HepG2 (cell line): ENCODE measurements around the gene MRPL14. TPM values are rescaled to one million over a fixed set of nuclear protein-coding genes. Genes with fewer than 3 reads are reported as not detected.

Source experiments
- ELF4 ChIP-seq: sonication (generic); formaldehyde crosslinking; IDR thresholded peaks from 2 replicates; pipeline ENCODE4 v1.5.0; 2020; ENCODE audit warnings: missing genetic modification reagents, mild to moderate bottlenecking, moderate library complexity, borderline replicate concordance
- GTF3A ChIP-seq: sonication (generic); formaldehyde crosslinking; conservative IDR thresholded peaks from 2 replicates; pipeline ENCODE4 v1.4.0; 2020; ENCODE audit warnings: mild to moderate bottlenecking, missing genetic modification reagents
- KAT8 ChIP-seq: IDR thresholded peaks from 2 replicates; pipeline ENCODE4 v1.6.1; 2016; ENCODE audit warnings: missing genetic modification reagents, missing compliant biosample characterization
- SPEN ChIP-seq: sonication (generic); formaldehyde crosslinking; IDR thresholded peaks from 2 replicates; pipeline ENCODE4 v1.5.1; 2020; ENCODE audit warnings: low read depth, mild to moderate bottlenecking, missing genetic modification reagents
- STAG1 ChIP-seq: sonication (generic); formaldehyde crosslinking; IDR thresholded peaks from 2 replicates; pipeline ENCODE4 v1.4.0; 2020; ENCODE audit warnings: missing genetic modification reagents
- TBX3 ChIP-seq: fragments of 450-650 bp; IDR thresholded peaks from 2 replicates; pipeline ENCODE4 v1.6.1; 2017; ENCODE audit warnings: antibody characterized with exemption, mild to moderate bottlenecking, inconsistent platforms, borderline replicate concordance
- TCF7L2 ChIP-seq: IDR thresholded peaks from 2 replicates; pipeline ENCODE4 v1.6.1; 2011; ENCODE audit warnings: mild to moderate bottlenecking, low read depth, low read length, moderate library complexity
- ZFP36L2 ChIP-seq: sonication (generic); formaldehyde crosslinking; IDR thresholded peaks from 2 replicates; pipeline ENCODE4 v1.4.0; 2020; ENCODE audit warnings: missing genetic modification reagents
- ZNF678 ChIP-seq: sonication (generic); formaldehyde crosslinking; IDR thresholded peaks from 2 replicates; pipeline ENCODE4 v1.4.0; 2020; ENCODE audit warnings: mild to moderate bottlenecking, missing genetic modification reagents
- ZSCAN30 ChIP-seq: sonication (generic); formaldehyde crosslinking; IDR thresholded peaks from 2 replicates; pipeline ENCODE4 v1.5.0; 2020; ENCODE audit warnings: mild to moderate bottlenecking, missing genetic modification reagents
- polyA plus RNA-seq, 8 experiments: library from polyadenylated mRNA; depleted of rRNA in 3 of 8; stranded (reverse) in 7 of 8; unstranded in 1 of 8; fragments of >200 nt; fragmentation: Illumina TruSeq in 4 of 8; extraction: Trizol in 4 of 8; gene quantifications; 2 replicates each; pipeline versions ENCODE4 v1.2.1 to v1.2.3, GENCODE V29; 2011 to 2016; ENCODE audit warnings: low read depth in 4 of 8, missing spikeins in 1 of 8, mixed read lengths in 1 of 8; ENCODE audit not compliant: insufficient read depth in 1 of 8
- total RNA-seq, 5 experiments: library from RNA; depleted of rRNA; stranded (reverse); fragments of >200 nt; fragmentation: Illumina TruSeq; extraction: Trizol; gene quantifications; 2 replicates each; pipeline ENCODE4 v1.2.3, GENCODE V29; 2016; ENCODE audit warnings: low read depth in 1 of 5
- TF ChIP-seq, protein P1 (sequence below): sonication (generic); formaldehyde crosslinking; IDR thresholded peaks from 2 replicates; pipeline ENCODE4 v1.4.0; 2020; ENCODE audit warnings: mild to moderate bottlenecking, missing genetic modification reagents, borderline replicate concordance
- TF ChIP-seq, protein P2 (sequence below): sonication (generic); formaldehyde crosslinking; IDR thresholded peaks from 2 replicates; pipeline ENCODE4 v1.5.1; 2020; ENCODE audit warnings: mild to moderate bottlenecking, missing genetic modification reagents, borderline replicate concordance
- TF ChIP-seq, protein P3 (sequence below): sonication (generic); formaldehyde crosslinking; IDR thresholded peaks from 2 replicates; pipeline ENCODE4 v1.8.0; 2022; ENCODE audit warnings: missing genetic modification reagents, mild to moderate bottlenecking, borderline replicate concordance
- TF ChIP-seq, protein P4 (sequence below): fragments of 450-650 bp; IDR thresholded peaks from 2 replicates; pipeline ENCODE4 v1.6.1; 2017; ENCODE audit warnings: mild to moderate bottlenecking
- TF ChIP-seq, protein P5 (sequence below): sonication (generic); formaldehyde crosslinking; IDR thresholded peaks from 2 replicates; pipeline ENCODE4 v1.4.0; 2020; ENCODE audit warnings: missing genetic modification reagents

Gene MRPL14
- total and polyA plus RNA-seq, 2 of the 13 experiments (the other 11 are each of a cell fraction or from before 2014, with no cell fraction given): 157 to 178 TPM

DNA sequence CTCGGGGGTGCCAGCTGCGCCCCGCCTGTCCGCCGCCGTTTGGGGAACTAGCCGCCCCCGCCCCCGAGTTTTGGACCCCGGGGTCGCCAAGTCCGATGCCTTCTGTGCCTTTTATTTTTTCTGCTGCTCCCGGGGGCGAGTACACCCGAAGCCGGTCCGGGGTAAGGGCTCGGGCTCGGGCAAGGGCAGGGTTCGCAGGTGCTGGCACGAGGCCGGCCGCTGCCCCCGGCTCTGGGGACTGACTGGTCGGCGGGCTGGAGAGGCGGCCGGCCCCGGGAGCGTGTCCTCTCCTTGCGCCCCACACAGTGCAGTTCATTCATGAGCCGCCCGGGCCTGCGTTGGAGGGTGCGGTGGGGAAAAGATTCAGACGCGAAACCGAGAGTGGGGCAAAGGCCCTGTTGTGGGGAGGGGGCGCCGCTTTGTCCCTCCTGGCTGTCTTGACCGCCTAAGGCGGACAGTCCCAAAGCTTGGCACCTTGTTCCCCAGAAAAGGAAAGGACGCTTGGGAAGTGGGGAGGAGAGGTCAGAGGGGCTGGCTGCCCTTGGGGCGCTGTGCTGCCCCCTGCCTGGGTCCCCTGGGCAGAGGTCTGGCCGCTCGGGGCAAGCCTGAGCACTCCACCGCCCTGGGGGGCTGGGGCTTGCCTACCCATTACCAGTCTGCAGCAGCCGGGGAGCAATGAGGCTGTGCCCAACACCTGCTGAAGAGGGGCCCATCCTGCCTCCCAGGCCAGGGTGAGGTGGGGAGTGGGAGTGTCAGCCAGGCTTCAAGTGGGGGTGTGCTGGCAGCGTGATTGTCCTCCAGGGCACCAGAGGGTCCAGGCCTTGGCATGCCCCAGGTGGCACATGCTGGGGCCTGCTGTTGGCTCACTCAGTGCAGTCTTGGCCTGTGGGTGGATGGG, 1.0 kb upstream of the MRPL14 start (continued):
- TF ChIP-seq, protein P1, sequence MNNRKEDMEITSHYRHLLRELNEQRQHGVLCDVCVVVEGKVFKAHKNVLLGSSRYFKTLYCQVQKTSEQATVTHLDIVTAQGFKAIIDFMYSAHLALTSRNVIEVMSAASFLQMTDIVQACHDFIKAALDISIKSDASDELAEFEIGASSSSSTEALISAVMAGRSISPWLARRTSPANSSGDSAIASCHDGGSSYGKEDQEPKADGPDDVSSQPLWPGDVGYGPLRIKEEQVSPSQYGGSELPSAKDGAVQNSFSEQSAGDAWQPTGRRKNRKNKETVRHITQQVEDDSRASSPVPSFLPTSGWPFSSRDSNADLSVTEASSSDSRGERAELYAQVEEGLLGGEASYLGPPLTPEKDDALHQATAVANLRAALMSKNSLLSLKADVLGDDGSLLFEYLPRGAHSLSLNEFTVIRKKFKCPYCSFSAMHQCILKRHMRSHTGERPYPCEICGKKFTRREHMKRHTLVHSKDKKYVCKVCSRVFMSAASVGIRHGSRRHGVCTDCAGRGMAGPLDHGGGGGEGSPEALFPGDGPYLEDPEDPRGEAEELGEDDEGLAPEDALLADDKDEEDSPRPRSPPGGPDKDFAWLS (CRISPR knock-in tag): no peak
- TF ChIP-seq ZFP36L2 (CRISPR knock-in tag) (no peak), GTF3A (CRISPR knock-in tag) (no peak), SPEN (CRISPR knock-in tag) (no peak; the same call in 1 of the 2 replicates), KAT8 (CRISPR knock-in tag) (0 out of 2 replicates have a peak, but pooled peaks have one; percentile 25), ELF4 (CRISPR knock-in tag) (no peak), STAG1 (no peak), ZSCAN30 (CRISPR knock-in tag) (peak; percentile 87), TCF7L2 (no peak), TBX3 (no peak), ZNF678 (no peak)
- TF ChIP-seq, protein P2, sequence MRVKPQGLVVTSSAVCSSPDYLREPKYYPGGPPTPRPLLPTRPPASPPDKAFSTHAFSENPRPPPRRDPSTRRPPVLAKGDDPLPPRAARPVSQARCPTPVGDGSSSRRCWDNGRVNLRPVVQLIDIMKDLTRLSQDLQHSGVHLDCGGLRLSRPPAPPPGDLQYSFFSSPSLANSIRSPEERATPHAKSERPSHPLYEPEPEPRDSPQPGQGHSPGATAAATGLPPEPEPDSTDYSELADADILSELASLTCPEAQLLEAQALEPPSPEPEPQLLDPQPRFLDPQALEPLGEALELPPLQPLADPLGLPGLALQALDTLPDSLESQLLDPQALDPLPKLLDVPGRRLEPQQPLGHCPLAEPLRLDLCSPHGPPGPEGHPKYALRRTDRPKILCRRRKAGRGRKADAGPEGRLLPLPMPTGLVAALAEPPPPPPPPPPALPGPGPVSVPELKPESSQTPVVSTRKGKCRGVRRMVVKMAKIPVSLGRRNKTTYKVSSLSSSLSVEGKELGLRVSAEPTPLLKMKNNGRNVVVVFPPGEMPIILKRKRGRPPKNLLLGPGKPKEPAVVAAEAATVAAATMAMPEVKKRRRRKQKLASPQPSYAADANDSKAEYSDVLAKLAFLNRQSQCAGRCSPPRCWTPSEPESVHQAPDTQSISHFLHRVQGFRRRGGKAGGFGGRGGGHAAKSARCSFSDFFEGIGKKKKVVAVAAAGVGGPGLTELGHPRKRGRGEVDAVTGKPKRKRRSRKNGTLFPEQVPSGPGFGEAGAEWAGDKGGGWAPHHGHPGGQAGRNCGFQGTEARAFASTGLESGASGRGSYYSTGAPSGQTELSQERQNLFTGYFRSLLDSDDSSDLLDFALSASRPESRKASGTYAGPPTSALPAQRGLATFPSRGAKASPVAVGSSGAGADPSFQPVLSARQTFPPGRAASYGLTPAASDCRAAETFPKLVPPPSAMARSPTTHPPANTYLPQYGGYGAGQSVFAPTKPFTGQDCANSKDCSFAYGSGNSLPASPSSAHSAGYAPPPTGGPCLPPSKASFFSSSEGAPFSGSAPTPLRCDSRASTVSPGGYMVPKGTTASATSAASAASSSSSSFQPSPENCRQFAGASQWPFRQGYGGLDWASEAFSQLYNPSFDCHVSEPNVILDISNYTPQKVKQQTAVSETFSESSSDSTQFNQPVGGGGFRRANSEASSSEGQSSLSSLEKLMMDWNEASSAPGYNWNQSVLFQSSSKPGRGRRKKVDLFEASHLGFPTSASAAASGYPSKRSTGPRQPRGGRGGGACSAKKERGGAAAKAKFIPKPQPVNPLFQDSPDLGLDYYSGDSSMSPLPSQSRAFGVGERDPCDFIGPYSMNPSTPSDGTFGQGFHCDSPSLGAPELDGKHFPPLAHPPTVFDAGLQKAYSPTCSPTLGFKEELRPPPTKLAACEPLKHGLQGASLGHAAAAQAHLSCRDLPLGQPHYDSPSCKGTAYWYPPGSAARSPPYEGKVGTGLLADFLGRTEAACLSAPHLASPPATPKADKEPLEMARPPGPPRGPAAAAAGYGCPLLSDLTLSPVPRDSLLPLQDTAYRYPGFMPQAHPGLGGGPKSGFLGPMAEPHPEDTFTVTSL (CRISPR knock-in tag): no peak
- TF ChIP-seq, protein P3, sequence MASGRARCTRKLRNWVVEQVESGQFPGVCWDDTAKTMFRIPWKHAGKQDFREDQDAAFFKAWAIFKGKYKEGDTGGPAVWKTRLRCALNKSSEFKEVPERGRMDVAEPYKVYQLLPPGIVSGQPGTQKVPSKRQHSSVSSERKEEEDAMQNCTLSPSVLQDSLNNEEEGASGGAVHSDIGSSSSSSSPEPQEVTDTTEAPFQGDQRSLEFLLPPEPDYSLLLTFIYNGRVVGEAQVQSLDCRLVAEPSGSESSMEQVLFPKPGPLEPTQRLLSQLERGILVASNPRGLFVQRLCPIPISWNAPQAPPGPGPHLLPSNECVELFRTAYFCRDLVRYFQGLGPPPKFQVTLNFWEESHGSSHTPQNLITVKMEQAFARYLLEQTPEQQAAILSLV (CRISPR knock-in tag): peak; percentile 81; the same call in 1 of the 2 replicates
- TF ChIP-seq, protein P4, sequence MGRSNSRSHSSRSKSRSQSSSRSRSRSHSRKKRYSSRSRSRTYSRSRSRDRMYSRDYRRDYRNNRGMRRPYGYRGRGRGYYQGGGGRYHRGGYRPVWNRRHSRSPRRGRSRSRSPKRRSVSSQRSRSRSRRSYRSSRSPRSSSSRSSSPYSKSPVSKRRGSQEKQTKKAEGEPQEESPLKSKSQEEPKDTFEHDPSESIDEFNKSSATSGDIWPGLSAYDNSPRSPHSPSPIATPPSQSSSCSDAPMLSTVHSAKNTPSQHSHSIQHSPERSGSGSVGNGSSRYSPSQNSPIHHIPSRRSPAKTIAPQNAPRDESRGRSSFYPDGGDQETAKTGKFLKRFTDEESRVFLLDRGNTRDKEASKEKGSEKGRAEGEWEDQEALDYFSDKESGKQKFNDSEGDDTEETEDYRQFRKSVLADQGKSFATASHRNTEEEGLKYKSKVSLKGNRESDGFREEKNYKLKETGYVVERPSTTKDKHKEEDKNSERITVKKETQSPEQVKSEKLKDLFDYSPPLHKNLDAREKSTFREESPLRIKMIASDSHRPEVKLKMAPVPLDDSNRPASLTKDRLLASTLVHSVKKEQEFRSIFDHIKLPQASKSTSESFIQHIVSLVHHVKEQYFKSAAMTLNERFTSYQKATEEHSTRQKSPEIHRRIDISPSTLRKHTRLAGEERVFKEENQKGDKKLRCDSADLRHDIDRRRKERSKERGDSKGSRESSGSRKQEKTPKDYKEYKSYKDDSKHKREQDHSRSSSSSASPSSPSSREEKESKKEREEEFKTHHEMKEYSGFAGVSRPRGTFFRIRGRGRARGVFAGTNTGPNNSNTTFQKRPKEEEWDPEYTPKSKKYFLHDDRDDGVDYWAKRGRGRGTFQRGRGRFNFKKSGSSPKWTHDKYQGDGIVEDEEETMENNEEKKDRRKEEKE: no peak
- TF ChIP-seq, protein P5, sequence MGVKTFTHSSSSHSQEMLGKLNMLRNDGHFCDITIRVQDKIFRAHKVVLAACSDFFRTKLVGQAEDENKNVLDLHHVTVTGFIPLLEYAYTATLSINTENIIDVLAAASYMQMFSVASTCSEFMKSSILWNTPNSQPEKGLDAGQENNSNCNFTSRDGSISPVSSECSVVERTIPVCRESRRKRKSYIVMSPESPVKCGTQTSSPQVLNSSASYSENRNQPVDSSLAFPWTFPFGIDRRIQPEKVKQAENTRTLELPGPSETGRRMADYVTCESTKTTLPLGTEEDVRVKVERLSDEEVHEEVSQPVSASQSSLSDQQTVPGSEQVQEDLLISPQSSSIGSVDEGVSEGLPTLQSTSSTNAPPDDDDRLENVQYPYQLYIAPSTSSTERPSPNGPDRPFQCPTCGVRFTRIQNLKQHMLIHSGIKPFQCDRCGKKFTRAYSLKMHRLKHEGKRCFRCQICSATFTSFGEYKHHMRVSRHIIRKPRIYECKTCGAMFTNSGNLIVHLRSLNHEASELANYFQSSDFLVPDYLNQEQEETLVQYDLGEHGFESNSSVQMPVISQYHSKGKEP (CRISPR knock-in tag): no peak
